Mucosa of descending colon (tissue), 3 donors: ENCODE results near the gene COPB1. TPM values are rescaled to one million over a fixed set of nuclear protein-coding genes. Genes with fewer than 3 reads are reported as not detected.
A peak's percentile ranks its signal among the peaks of the same experiment; 100 is the strongest.

Experiments used
- ATAC-seq: fragments of 200-7000 bp; cut with Tn5 transposase; one replicate; pipeline ENCODE4 v1.9.1; 2020; ENCODE audit warnings: mild to moderate bottlenecking, moderate library complexity
- DNase-seq, 3 donors: peaks; one replicate each; pipeline ENCODE4 v3.0.0-alpha.2; 2020
- H3K36me3 ChIP-seq: fragments of 200-600 bp; one replicate; pipeline ENCODE4 v1.8.0; 2021; ENCODE audit warnings: low read depth, mild to moderate bottlenecking
- H3K4me1 ChIP-seq: fragments of 200-600 bp; one replicate; pipeline ENCODE4 v1.8.0; 2021; ENCODE audit warnings: low read depth, mild to moderate bottlenecking
- H3K4me3 ChIP-seq: fragments of 200-600 bp; one replicate; pipeline ENCODE4 v1.8.0; 2021; ENCODE audit warnings: mild to moderate bottlenecking
- H3K9me3 ChIP-seq: fragments of 200-600 bp; one replicate; pipeline ENCODE4 v1.8.0; 2021; ENCODE audit warnings: mild to moderate bottlenecking
- intact Hi-C, 2 donors: fragments of 100-400 bp; cut with DNase I in 1 of 2; cut with micrococcal nuclease in 1 of 2; formaldehyde crosslinking; loops; one replicate each; pipeline versions ENCODE4 v1.11.0 to v1.11.1; 2022; cut with DNase I, micrococcal nuclease
- long read RNA-seq, 2 donors: library from polyadenylated mRNA; unstranded; transcript quantifications; one replicate each; pipeline ENCODE4 v2.0.0, GENCODE V29; 2019 to 2021
- total RNA-seq, 3 donors: library from RNA; stranded (reverse); fragmentation: NEBNext Ultra II Directional in 2 of 3; extraction: Animal tissue kit (Norgen Biotek cat#: 25700) in 2 of 3; gene quantifications; one replicate each; pipeline versions ENCODE4 v1.2.1 to v1.2.4, GENCODE V29; 2021 to 2023
- TF ChIP-seq, protein P1 (sequence below): fragments of 200-600 bp; IDR thresholded peaks from one replicate; pipeline ENCODE4 v1.8.0; 2022; ENCODE audit warnings: antibody characterized with exemption, mild to moderate bottlenecking
- donor health status: DM: no; HTN: no; CAD: no; lungs with moderate emphysema.
- donor health status: DM: no; HTN: no; CAD: no.
- donor health status: DM: no; HTN: yes; CAD: no.

COPB1 gene, protein sequence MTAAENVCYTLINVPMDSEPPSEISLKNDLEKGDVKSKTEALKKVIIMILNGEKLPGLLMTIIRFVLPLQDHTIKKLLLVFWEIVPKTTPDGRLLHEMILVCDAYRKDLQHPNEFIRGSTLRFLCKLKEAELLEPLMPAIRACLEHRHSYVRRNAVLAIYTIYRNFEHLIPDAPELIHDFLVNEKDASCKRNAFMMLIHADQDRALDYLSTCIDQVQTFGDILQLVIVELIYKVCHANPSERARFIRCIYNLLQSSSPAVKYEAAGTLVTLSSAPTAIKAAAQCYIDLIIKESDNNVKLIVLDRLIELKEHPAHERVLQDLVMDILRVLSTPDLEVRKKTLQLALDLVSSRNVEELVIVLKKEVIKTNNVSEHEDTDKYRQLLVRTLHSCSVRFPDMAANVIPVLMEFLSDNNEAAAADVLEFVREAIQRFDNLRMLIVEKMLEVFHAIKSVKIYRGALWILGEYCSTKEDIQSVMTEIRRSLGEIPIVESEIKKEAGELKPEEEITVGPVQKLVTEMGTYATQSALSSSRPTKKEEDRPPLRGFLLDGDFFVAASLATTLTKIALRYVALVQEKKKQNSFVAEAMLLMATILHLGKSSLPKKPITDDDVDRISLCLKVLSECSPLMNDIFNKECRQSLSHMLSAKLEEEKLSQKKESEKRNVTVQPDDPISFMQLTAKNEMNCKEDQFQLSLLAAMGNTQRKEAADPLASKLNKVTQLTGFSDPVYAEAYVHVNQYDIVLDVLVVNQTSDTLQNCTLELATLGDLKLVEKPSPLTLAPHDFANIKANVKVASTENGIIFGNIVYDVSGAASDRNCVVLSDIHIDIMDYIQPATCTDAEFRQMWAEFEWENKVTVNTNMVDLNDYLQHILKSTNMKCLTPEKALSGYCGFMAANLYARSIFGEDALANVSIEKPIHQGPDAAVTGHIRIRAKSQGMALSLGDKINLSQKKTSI
- total RNA-seq: 10 to 100 TPM; 71.6 to 82.1 (median 76.3) TPM
- long read RNA-seq, donor 1, transcript COPB1-202 (22 exons, 3,382 nt): major isoform, 42 of 71 reads
- long read RNA-seq, donor 1, partial matches to known transcripts: 8 of 71 reads
- long read RNA-seq, donor 1, other reads (novel, unspliced or antisense): 18 of 71 reads
- long read RNA-seq, donor 2, transcript COPB1-202 (22 exons, 3,382 nt): major isoform, 10 of 38 reads
- long read RNA-seq, donor 2, partial matches to known transcripts: 22 of 38 reads
- long read RNA-seq, donor 2, other reads (novel, unspliced or antisense): 4 of 38 reads

DNA sequence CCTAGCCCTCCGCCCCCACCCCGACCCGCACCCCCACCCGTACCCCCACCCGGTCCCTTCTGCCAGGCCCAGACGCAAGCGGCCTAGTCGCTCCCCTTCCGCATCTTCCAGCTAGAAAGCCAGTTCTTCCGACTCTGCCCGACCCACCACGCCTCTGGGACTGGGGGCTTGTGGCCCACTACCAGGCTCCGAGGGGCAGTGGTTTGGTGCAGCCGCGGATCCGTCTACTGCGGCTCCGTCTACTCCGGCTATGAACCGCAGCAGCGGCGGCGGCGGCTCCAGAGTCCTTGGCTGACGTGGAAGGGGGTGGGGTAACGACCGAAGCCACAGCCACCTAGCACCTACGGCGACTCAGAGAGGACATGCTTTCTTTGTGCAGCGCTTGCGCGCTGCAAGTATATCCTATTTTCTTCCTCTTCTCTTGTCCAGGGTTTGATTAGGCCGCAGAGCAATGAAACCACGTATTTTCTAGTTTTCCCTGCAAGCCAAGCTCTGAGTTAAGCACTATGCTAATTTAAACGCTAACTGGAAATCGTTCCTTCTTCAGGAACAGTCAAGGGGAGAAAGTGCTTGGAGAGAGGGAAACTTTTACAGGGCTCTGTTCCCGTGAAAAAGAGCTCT lies at the start of gene COPB1:
Gene COPB1, minus strand, starts transcription at position 252 of the 621 bp plus-strand sequence. CDS start 883 bp downstream, outside the sequence.
- DNase-seq (peak; percentile 94 to 98 (median 97)), ATAC-seq (peak; percentile 100)
- peaks cover 14% of the 10 kb centered on the region for H3K4me1 ChIP-seq
- intact Hi-C loops: no loop called here
- no peaks in the 10 kb centered on the region for H3K9me3 ChIP-seq
- TF ChIP-seq, protein P1, sequence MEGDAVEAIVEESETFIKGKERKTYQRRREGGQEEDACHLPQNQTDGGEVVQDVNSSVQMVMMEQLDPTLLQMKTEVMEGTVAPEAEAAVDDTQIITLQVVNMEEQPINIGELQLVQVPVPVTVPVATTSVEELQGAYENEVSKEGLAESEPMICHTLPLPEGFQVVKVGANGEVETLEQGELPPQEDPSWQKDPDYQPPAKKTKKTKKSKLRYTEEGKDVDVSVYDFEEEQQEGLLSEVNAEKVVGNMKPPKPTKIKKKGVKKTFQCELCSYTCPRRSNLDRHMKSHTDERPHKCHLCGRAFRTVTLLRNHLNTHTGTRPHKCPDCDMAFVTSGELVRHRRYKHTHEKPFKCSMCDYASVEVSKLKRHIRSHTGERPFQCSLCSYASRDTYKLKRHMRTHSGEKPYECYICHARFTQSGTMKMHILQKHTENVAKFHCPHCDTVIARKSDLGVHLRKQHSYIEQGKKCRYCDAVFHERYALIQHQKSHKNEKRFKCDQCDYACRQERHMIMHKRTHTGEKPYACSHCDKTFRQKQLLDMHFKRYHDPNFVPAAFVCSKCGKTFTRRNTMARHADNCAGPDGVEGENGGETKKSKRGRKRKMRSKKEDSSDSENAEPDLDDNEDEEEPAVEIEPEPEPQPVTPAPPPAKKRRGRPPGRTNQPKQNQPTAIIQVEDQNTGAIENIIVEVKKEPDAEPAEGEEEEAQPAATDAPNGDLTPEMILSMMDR: no peak
- no peaks in the 10 kb centered on the region for H3K36me3 ChIP-seq
- peak within 1 kb of the TSS; percentile 69 for H3K4me3 ChIP-seq

DNA sequence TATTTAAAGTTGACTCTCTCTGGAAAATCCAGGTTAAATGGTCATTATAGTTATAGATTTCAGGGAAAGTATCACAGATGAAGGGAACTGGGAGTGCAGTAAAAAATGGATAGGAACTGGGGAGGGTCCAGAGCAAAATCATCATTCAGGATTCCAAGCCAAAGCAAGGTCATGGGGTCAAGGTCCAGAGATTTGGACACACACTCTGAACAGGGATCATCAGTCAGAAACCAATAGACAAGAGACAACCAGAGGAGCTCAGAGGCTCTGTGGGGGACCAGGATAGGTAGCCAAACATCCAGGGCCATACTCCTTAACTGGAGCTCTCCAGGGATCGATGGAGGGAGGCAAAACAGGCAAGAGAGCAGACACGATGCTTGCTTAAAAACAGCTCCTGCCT lies 47.8 kb upstream of the COPB1 start:
- ATAC-seq (no peak), DNase-seq (no peak)
- Histone ChIP-seq H3K9me3 (no peaks in the 10 kb centered on the region), H3K4me1 (peaks cover 17% of the 10 kb centered on the region), H3K4me3 (no peak overlapping the region), H3K36me3 (no peaks in the 10 kb centered on the region)
- intact Hi-C loops: loop anchor here in 1 of 2 donors (10.0 kb wide), 1 partner anchor 97 kb away; the partner anchor contains the start of gene PDE3B
- TF ChIP-seq, protein P1: no peak

DNA sequence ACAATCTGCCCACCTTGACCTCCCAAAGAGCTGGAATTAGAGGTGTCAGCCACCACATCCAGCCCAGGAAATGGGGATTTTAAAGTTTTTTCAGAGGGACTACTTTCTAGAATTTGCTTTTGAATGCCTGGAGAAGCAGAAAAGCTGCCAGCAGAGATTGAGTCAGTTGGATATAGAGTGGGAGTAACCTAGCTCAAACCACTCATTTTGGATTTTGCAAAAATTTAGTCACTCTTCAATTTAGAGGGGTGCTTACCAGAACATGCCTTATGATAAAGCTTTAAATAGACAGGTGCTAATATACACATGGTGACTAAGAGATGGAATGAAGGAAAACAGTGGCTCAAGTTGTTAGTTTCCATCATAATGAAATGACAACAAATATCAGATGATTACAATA lies 47.1 kb upstream of the COPB1 start:
- DNase-seq (no peak), ATAC-seq (no peak)
- H3K9me3 ChIP-seq: no peaks in the 10 kb centered on the region
- peaks cover 25% of the 10 kb centered on the region for H3K4me1 ChIP-seq
- intact Hi-C loops: loop anchor here in 1 of 2 donors (10.0 kb wide), 1 partner anchor 98 kb away; the partner anchor contains the start of gene PDE3B
- H3K36me3 ChIP-seq: no peaks in the 10 kb centered on the region
- TF ChIP-seq, protein P1: no peak
- no peak overlapping the region for H3K4me3 ChIP-seq

DNA sequence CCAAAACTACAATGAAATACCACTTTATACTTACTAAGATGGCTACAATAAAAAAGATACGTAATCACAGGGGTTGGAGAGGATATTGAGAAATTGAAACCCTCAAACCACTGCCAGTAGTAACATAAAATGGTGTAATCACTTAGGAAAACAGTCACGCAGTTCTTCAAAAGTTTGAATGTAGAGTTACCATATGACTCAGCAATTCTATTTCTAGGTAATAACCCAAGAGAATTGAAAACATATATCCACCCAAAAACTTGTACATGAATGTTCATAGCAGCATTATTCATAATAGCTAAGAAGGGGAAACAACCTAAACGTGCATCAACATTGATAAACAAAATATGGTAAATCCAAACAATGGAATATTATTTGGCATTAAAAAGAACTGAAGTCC lies 45.0 kb upstream of the COPB1 start:
- DNase-seq (no peak), ATAC-seq (no peak)
- Histone ChIP-seq H3K4me1 (peaks cover 26% of the 10 kb centered on the region), H3K36me3 (no peaks in the 10 kb centered on the region), H3K9me3 (no peaks in the 10 kb centered on the region), H3K4me3 (no peak overlapping the region)
- intact Hi-C loops: loop anchor here (5.0 to 10.0 kb wide), 2 partner anchors 100 to 103 kb away; partner anchors contain the start of gene PDE3B (in 1 of the 2)
- TF ChIP-seq, protein P1: no peak

DNA sequence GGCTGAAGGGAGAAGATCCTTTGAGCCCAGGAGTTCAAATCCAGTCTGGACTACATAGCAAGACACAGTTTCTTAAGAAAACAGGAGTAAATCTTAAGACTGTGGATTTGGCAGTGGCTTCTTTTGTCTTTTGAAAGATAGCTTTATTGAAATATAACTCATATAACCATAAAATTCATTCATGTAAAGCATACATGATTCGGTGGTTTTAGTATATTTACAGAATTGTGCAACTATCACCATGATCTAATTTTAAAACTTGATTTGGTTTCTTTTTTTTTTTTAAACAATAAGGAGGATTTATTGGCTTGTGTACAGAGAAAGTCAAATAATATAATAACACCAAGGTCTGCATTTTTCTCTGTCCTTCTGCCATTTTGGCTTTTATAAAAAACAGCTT lies 43.6 kb upstream of the COPB1 start:
- intact Hi-C loops: loop anchor here (5.0 to 10.0 kb wide), 2 partner anchors 102 to 104 kb away; partner anchors contain the start of gene PDE3B (in 1 of the 2)
- TF ChIP-seq, protein P1: no peak
- no peaks in the 10 kb centered on the region for H3K36me3 ChIP-seq
- DNase-seq: no peak
- H3K9me3 ChIP-seq: no peaks in the 10 kb centered on the region
- ATAC-seq: no peak
- peaks cover 26% of the 10 kb centered on the region for H3K4me1 ChIP-seq
- H3K4me3 ChIP-seq: no peak overlapping the region
